H9 (cell line): ENCODE data around the gene RSPO3. TPM values are rescaled to one million over a fixed set of nuclear protein-coding genes. Genes with fewer than 3 reads are reported as not detected.

ENCODE experiments used
- DNase-seq: peaks from one replicate; pipeline ENCODE4 v3.0.0-alpha.2; 2017
- H2AFZ ChIP-seq: one replicate; pipeline ENCODE4 v1.6.1; 2013; ENCODE audit warnings: mild to moderate bottlenecking, low read length, control low read depth, moderate library complexity
- H2AK5ac ChIP-seq: 2 replicates; pipeline ENCODE4 v1.6.1; 2013; ENCODE audit warnings: low read length, control low read depth, mixed read lengths; ENCODE audit not compliant: insufficient read length
- H2BK120ac ChIP-seq: one replicate; pipeline ENCODE4 v1.6.1; 2013; ENCODE audit warnings: low read depth, mild to moderate bottlenecking, low read length, control low read depth, inconsistent platforms; ENCODE audit not compliant: poor library complexity, severe bottlenecking
- H2BK12ac ChIP-seq: 2 replicates; pipeline ENCODE4 v1.6.1; 2013; ENCODE audit warnings: low read length, control low read depth, mixed read lengths, low read depth; ENCODE audit not compliant: insufficient read length
- H2BK15ac ChIP-seq: 2 replicates; pipeline ENCODE4 v1.6.1; 2013; ENCODE audit warnings: low read depth, low read length, control low read depth
- H2BK20ac ChIP-seq: one replicate; pipeline ENCODE4 v1.6.1; 2013; ENCODE audit warnings: low read depth, mild to moderate bottlenecking, low read length, control low read depth, inconsistent platforms; ENCODE audit not compliant: poor library complexity, severe bottlenecking
- H2BK5ac ChIP-seq: 2 replicates; pipeline ENCODE4 v1.6.1; 2013; ENCODE audit warnings: low read length, control low read depth, mixed read lengths; ENCODE audit not compliant: insufficient read length
- H3K14ac ChIP-seq: 2 replicates; pipeline ENCODE4 v1.6.1; 2013; ENCODE audit warnings: low read length, control low read depth; ENCODE audit not compliant: insufficient read depth
- H3K18ac ChIP-seq: 2 replicates; pipeline ENCODE4 v1.6.1; 2013; ENCODE audit warnings: low read depth, mild to moderate bottlenecking, mixed read lengths, low read length, control low read depth; ENCODE audit not compliant: insufficient read length
- H3K23ac ChIP-seq: 2 replicates; pipeline ENCODE4 v1.6.1; 2013; ENCODE audit warnings: low read length, control low read depth, mixed read lengths, low read depth; ENCODE audit not compliant: insufficient read length
- H3K23me2 ChIP-seq: 2 replicates; pipeline ENCODE4 v1.6.1; 2013; ENCODE audit warnings: low read depth, mild to moderate bottlenecking, mixed read lengths, low read length, control low read depth; ENCODE audit not compliant: insufficient read length, poor library complexity, severe bottlenecking
- H3K27ac ChIP-seq: 2 replicates; pipeline ENCODE4 v1.5.1; 2013; ENCODE audit warnings: low read length, control low read depth, mixed read lengths, low read depth; ENCODE audit not compliant: insufficient read length
- H3K27me3 ChIP-seq: 2 replicates; pipeline ENCODE4 v1.6.1; 2013; ENCODE audit warnings: low read length, control low read depth, inconsistent platforms; ENCODE audit not compliant: insufficient read depth
- H3K4ac ChIP-seq: 2 replicates; pipeline ENCODE4 v1.6.1; 2013; ENCODE audit warnings: low read depth, mild to moderate bottlenecking, control low read depth, inconsistent platforms, low read length, moderate library complexity
- H3K4me1 ChIP-seq: 2 replicates; pipeline ENCODE4 v1.6.1; 2013; ENCODE audit warnings: low read length, control low read depth, inconsistent platforms; ENCODE audit not compliant: insufficient read depth
- H3K4me2 ChIP-seq: 2 replicates; pipeline ENCODE4 v1.6.1; 2013; ENCODE audit warnings: low read length, control low read depth, mixed read lengths; ENCODE audit not compliant: insufficient read length, insufficient read depth
- H3K56ac ChIP-seq: 2 replicates; pipeline ENCODE4 v1.6.1; 2013; ENCODE audit warnings: low read depth, mild to moderate bottlenecking, mixed read lengths, low read length, control low read depth; ENCODE audit not compliant: insufficient read length
- H3K79me1 ChIP-seq: 2 replicates; pipeline ENCODE4 v1.6.1; 2013; ENCODE audit warnings: low read depth, mild to moderate bottlenecking, moderate library complexity, low read length, control low read depth, inconsistent platforms; ENCODE audit not compliant: insufficient read depth, poor library complexity, severe bottlenecking
- H3K79me2 ChIP-seq: 2 replicates; pipeline ENCODE4 v1.6.1; 2013; ENCODE audit warnings: low read length, control low read depth, inconsistent platforms; ENCODE audit not compliant: insufficient read depth
- H3K9ac ChIP-seq: 2 replicates; pipeline ENCODE4 v1.6.1; 2013; ENCODE audit warnings: low read length, control low read depth, mixed read lengths; ENCODE audit not compliant: insufficient read length; ENCODE audit errors: extremely low read depth
- H3K9me3 ChIP-seq: one replicate; pipeline ENCODE4 v1.6.1; 2013; ENCODE audit warnings: low read depth, low read length, inconsistent platforms; ENCODE audit not compliant: control insufficient read depth
- H3T11ph ChIP-seq: one replicate; pipeline ENCODE4 v1.6.1; 2013; ENCODE audit warnings: mild to moderate bottlenecking, low read length, control low read depth, inconsistent platforms
- H4K20me1 ChIP-seq: one replicate; pipeline ENCODE4 v1.6.1; 2013; ENCODE audit not compliant: control insufficient read depth, insufficient read length, insufficient read depth
- H4K5ac ChIP-seq: 2 replicates; pipeline ENCODE4 v1.6.1; 2013; ENCODE audit warnings: low read depth, mild to moderate bottlenecking, mixed read lengths, low read length, control low read depth; ENCODE audit not compliant: insufficient read length
- H4K8ac ChIP-seq: replicated peaks from 2 replicates; pipeline ENCODE4 v1.6.1; 2013; ENCODE audit warnings: low read length, control low read depth, mixed read lengths, low read depth; ENCODE audit not compliant: insufficient read length
- H4K91ac ChIP-seq: 2 replicates; pipeline ENCODE4 v1.6.1; 2013; ENCODE audit warnings: low read depth, mild to moderate bottlenecking, moderate library complexity, mixed read lengths, low read length, control low read depth; ENCODE audit not compliant: insufficient read length
- H3K27ac Mint-ChIP-seq, 3 experiments: 2 replicates in 2 of 3; 3 replicates in 1 of 3; pipeline ENCODE4 v1.8.0; 2020 to 2021; ENCODE audit warnings: mixed read lengths in 3 of 3, mild to moderate bottlenecking in 1 of 3, moderate library complexity in 1 of 3
- H3K27me3 Mint-ChIP-seq: 2 replicates; pipeline ENCODE4 v1.8.0; 2021; ENCODE audit warnings: low read depth, mild to moderate bottlenecking, moderate library complexity, mixed read lengths
- H3K36me3 Mint-ChIP-seq, 3 experiments: 2 replicates in 2 of 3; 3 replicates in 1 of 3; pipeline ENCODE4 v1.8.0; 2020 to 2021; ENCODE audit warnings: low read depth in 3 of 3, mixed read lengths in 3 of 3; ENCODE audit not compliant: insufficient read depth in 1 of 3
- H3K4me1 Mint-ChIP-seq, 2 experiments: 2 replicates each; pipeline ENCODE4 v1.8.0; 2020; ENCODE audit warnings: mixed read lengths in 2 of 2
- H3K4me3 Mint-ChIP-seq, 2 experiments: 2 replicates in 1 of 2; 3 replicates in 1 of 2; pipeline ENCODE4 v1.8.0; 2020 to 2021; ENCODE audit warnings: mild to moderate bottlenecking in 2 of 2, mixed read lengths in 2 of 2, moderate library complexity in 1 of 2
- H3K9me3 Mint-ChIP-seq, 2 experiments: 2 replicates in 1 of 2; 3 replicates in 1 of 2; pipeline ENCODE4 v1.8.0; 2020; ENCODE audit warnings: mild to moderate bottlenecking in 2 of 2, mixed read lengths in 2 of 2, moderate library complexity in 1 of 2
- WGBS: extraction: QIAGEN DNeasy Blood & Tissue Kit; methylation state at CpG from one replicate; pipeline ENCODE4 v1.1.7; 2013; ENCODE audit warnings: missing lambda C conversion rate, low lambda C conversion rate, mixed read lengths; ENCODE audit not compliant: insufficient read length; ENCODE audit errors: extremely low coverage; 5-methylcytosine and 5-hydroxymethylcytosine counted together
- total RNA-seq: library from RNA; stranded (reverse); gene quantifications from 2 replicates; pipeline ENCODE4 v1.2.1, GENCODE V29; 2021
- TF ChIP-seq, protein P1 (sequence below): fragments of 200-600 bp; sonication (generic); conservative IDR thresholded peaks from 3 replicates; pipeline ENCODE4 v1.8.0; 2021; ENCODE audit warnings: antibody characterized with exemption, mild to moderate bottlenecking

RSPO3 gene
- total RNA-seq, 1 experiment from 2014 or later: not detected

DNA sequence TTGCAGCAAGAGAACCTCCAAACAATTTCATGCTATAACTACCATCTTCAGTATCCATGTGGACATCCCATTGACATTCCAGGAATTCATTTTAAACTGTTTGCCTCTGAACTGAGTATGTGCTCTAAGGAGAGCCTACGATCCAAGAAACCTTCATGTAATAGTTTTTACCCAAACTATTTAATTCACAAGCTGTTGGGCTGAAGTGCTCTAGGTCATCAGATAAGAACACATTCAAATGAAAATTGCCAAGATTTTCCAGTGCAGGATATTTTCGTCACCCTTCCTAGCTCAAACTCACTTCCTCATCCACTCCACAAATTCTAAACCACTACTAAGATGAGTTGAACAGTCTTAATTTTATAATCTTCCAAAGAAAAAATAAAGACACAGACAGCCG lies 12.8 kb downstream of the RSPO3 start:
- Histone ChIP-seq H3K79me1 (no peaks in the 10 kb centered on the region), H3K23ac (no peak overlapping the region), H2BK20ac (no peak overlapping the region), H3K4me2 (no peak overlapping the region), H2BK120ac (no peak overlapping the region), H3K4ac (no peak overlapping the region), H4K8ac (no peak overlapping the region), H4K91ac (no peak overlapping the region), H3K9ac (no peak overlapping the region), H4K20me1 (no peaks in the 10 kb centered on the region), H2AFZ (no peak overlapping the region), H3K79me2 (no peaks in the 10 kb centered on the region), H3K27me3 (no peaks in the 10 kb centered on the region), H2BK12ac (no peak overlapping the region), H3K27ac (no peak overlapping the region), H2AK5ac (no peak overlapping the region), H3T11ph (no peak overlapping the region), H3K23me2 (no peaks in the 10 kb centered on the region), H3K9me3 (no peaks in the 10 kb centered on the region), H4K5ac (no peak overlapping the region), H3K56ac (no peak overlapping the region), H3K18ac (no peak overlapping the region), H3K14ac (no peak overlapping the region), H3K4me1 (no peaks in the 10 kb centered on the region), H2BK15ac (no peak overlapping the region), H2BK5ac (no peak overlapping the region)
- H3K9me3 Mint-ChIP-seq: no peaks in the 10 kb centered on the region
- no peaks in the 10 kb centered on the region for H3K4me1 Mint-ChIP-seq
- no CpG with 5 or more reads among the region's 3 CpGs for WGBS
- no peak for DNase-seq
- no peaks in the 10 kb centered on the region for H3K36me3 Mint-ChIP-seq
- H3K27me3 Mint-ChIP-seq: peaks cover 8% of the 10 kb centered on the region
- no peak overlapping the region for H3K27ac Mint-ChIP-seq
- H3K4me3 Mint-ChIP-seq: no peak overlapping the region
- TF ChIP-seq, protein P1, sequence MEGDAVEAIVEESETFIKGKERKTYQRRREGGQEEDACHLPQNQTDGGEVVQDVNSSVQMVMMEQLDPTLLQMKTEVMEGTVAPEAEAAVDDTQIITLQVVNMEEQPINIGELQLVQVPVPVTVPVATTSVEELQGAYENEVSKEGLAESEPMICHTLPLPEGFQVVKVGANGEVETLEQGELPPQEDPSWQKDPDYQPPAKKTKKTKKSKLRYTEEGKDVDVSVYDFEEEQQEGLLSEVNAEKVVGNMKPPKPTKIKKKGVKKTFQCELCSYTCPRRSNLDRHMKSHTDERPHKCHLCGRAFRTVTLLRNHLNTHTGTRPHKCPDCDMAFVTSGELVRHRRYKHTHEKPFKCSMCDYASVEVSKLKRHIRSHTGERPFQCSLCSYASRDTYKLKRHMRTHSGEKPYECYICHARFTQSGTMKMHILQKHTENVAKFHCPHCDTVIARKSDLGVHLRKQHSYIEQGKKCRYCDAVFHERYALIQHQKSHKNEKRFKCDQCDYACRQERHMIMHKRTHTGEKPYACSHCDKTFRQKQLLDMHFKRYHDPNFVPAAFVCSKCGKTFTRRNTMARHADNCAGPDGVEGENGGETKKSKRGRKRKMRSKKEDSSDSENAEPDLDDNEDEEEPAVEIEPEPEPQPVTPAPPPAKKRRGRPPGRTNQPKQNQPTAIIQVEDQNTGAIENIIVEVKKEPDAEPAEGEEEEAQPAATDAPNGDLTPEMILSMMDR: no peak
